Measurements from ENCODE around the gene TEKTIP1. TPM values are rescaled to one million over a fixed set of nuclear protein-coding genes. Genes with fewer than 3 reads are reported as not detected.
A peak's percentile ranks its signal among the peaks of the same experiment; 100 is the strongest.

Gene TEKTIP1
- total and polyA plus RNA-seq, 2 experiments from 2014 or later = 1.5 TPM; not detected in 1

DNA sequence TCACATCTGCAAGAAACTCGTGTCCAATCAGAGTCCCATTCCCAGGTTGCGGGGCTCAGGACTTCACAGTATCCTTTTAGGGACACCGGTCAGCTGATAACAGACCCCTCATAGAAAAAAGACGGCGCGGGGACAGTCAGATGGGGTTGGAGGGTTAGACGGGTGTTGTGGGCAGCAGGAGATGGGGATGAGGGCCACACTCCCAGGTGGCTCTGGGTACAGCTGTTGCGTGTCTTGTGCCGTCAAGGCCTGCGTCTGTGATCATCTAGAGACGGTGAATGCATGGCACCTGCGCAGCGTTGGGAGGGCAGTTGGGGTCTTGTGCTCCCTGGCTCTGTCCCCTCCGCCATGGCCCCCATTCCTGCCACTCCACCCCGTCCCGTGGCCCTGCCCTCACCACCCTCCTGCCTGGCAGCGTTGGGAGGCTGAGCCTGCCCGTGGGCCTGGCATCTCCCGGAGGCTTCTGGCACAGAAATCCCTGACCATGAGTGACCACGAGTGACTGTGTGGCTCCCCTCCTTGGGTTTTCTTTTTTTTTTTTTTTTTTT, 14.0 kb upstream of the TEKTIP1 start:
- Histone ChIP-seq H3K27me3 (no peaks in the 10 kb centered on the region), H3K9me2 (replicated peaks; ENCODE audit: insufficient read depth) (no peaks in the 10 kb centered on the region), H4K20me1 (ENCODE audit: insufficient read depth, poor library complexity, severe bottlenecking) (peaks cover 34% of the 10 kb centered on the region), H3K4me3 (no peak overlapping the region), H3K79me2 (peaks cover 31% of the 10 kb centered on the region), H2AFZ (no peak overlapping the region), H3K9me3 (ENCODE audit: low read depth) (no peaks in the 10 kb centered on the region), H3K27ac (no peak overlapping the region), H3K4me2 (no peak overlapping the region), H3K4me1 (ENCODE audit: insufficient read depth) (no peaks in the 10 kb centered on the region), H3K36me3 (replicated peaks; ENCODE audit: insufficient read depth, low read depth) (no peaks in the 10 kb centered on the region)
- TF ChIP-seq EZH2 (IDR thresholded peaks at IDR 0.05; ENCODE audit: borderline replicate concordance) (no peak), EZH2phosphoT487 (IDR thresholded peaks at IDR 0.05; ENCODE audit: low read depth, severe bottlenecking, unreplicated experiment) (no peak)
- TF ChIP-seq, protein P1, sequence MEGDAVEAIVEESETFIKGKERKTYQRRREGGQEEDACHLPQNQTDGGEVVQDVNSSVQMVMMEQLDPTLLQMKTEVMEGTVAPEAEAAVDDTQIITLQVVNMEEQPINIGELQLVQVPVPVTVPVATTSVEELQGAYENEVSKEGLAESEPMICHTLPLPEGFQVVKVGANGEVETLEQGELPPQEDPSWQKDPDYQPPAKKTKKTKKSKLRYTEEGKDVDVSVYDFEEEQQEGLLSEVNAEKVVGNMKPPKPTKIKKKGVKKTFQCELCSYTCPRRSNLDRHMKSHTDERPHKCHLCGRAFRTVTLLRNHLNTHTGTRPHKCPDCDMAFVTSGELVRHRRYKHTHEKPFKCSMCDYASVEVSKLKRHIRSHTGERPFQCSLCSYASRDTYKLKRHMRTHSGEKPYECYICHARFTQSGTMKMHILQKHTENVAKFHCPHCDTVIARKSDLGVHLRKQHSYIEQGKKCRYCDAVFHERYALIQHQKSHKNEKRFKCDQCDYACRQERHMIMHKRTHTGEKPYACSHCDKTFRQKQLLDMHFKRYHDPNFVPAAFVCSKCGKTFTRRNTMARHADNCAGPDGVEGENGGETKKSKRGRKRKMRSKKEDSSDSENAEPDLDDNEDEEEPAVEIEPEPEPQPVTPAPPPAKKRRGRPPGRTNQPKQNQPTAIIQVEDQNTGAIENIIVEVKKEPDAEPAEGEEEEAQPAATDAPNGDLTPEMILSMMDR (IDR thresholded peaks at IDR 0.05; ENCODE audit: poor library complexity) = no peak
- no peak for DNase-seq (ENCODE audit: low spot score)
- 96% methylated on average over 19 of the region's 20 CpGs for WGBS (ENCODE audit: low lambda C conversion rate, missing lambda C conversion rate)

DNA sequence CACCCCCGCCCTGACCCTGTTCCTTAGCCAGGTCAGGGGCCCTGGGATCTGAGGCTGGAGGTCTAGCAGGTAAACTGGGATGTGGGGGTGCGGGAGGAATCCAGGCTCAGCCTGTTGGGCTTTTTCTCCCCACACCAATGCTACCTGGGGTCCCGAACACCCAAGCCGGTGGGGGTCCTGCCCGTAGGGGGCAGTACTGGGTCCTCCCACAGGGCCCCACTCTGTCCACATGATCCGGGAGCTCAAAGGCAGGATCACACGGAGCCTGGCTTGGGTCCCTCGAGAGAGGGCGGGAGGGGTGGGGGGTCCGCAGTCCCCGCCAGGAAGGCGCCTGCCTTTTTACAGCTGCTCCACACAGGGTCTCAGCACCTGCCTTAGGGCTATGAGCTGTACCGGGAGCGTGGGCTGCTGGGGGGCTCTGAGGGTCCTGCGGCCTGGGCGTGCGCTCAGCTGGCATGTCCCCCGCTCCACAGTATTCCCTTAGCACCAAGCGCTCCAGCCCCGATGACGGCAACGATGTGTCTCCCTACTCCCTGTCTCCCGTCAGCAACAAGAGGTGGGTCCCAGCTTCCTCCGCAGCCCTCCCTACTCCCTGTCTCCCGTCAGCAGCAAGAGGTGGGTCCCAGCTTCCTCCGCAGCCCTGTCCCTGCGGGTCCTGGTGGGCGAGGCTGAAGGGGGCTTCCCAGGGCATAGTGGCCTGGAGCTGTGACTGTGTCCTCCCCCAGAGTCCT, 12.3 kb upstream of the TEKTIP1 start:
- Histone ChIP-seq H3K9me3 (ENCODE audit: low read depth) (no peaks in the 10 kb centered on the region), H4K20me1 (ENCODE audit: insufficient read depth, poor library complexity, severe bottlenecking) (peaks cover 17% of the 10 kb centered on the region), H3K4me2 (no peak overlapping the region), H2AFZ (no peak overlapping the region), H3K4me1 (ENCODE audit: insufficient read depth) (no peaks in the 10 kb centered on the region), H3K79me2 (peaks cover 14% of the 10 kb centered on the region), H3K27me3 (no peaks in the 10 kb centered on the region), H3K27ac (no peak overlapping the region), H3K9me2 (replicated peaks; ENCODE audit: insufficient read depth) (no peaks in the 10 kb centered on the region), H3K4me3 (no peak overlapping the region), H3K36me3 (replicated peaks; ENCODE audit: insufficient read depth, low read depth) (no peaks in the 10 kb centered on the region)
- TF ChIP-seq, protein P1 (IDR thresholded peaks at IDR 0.05; ENCODE audit: poor library complexity) = peak; percentile 13
- TF ChIP-seq EZH2 (IDR thresholded peaks at IDR 0.05; ENCODE audit: borderline replicate concordance) = no peak
- WGBS (ENCODE audit: low lambda C conversion rate, missing lambda C conversion rate) = 97% methylated on average over 17 of the region's 28 CpGs
- DNase-seq (ENCODE audit: low spot score) = no peak

DNA sequence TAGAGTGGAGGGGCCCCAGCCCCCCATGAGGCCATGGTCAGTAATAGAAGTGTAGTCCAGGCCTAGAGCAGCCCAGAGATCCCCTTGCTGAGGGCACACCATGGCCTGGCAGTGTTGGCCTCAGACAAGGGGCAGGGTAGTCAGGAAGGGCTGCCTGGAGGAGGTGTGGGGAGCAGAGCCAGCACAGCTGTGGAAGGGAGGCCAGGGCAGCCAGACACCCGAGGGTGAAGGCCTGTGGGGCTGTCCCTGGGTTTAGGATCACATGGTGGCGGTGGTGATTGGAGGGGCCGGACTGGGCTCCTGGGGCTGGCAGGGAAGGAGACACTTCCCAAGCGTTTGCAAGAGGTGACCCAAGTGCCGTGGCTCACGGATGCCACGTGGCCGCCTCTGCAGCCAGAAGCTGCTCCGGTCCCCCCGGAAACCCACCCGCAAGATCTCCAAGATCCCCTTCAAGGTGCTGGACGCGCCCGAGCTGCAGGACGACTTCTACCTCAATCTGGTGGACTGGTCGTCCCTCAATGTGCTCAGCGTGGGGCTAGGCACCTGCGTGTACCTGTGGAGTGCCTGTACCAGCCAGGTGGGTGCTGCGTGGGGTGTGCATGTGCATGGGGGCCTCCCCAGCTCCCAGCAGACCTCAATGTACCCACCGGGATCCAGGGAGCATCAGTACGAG, 11.6 kb upstream of the TEKTIP1 start:
- no peaks in the 10 kb centered on the region for H3K27me3 ChIP-seq
- over 99% methylated on average over 19 of the region's 21 CpGs for WGBS (ENCODE audit: low lambda C conversion rate, missing lambda C conversion rate)
- no peak overlapping the region for H3K4me2 ChIP-seq
- H3K4me3 ChIP-seq = no peak overlapping the region
- no peak overlapping the region for H2AFZ ChIP-seq
- peaks cover 10% of the 10 kb centered on the region for H4K20me1 ChIP-seq (ENCODE audit: insufficient read depth, poor library complexity, severe bottlenecking)
- peaks cover 7% of the 10 kb centered on the region for H3K79me2 ChIP-seq
- no peak overlapping the region for H3K27ac ChIP-seq
- no peak for DNase-seq (ENCODE audit: low spot score)
- no peaks in the 10 kb centered on the region for H3K4me1 ChIP-seq (ENCODE audit: insufficient read depth)
- TF ChIP-seq EZH2phosphoT487 (IDR thresholded peaks at IDR 0.05; ENCODE audit: low read depth, severe bottlenecking, unreplicated experiment) = no peak
- TF ChIP-seq, protein P1 (IDR thresholded peaks at IDR 0.05; ENCODE audit: poor library complexity) = no peak
- TF ChIP-seq EZH2 (IDR thresholded peaks at IDR 0.05; ENCODE audit: borderline replicate concordance) = no peak
- no peaks in the 10 kb centered on the region for H3K9me2 ChIP-seq (replicated peaks; ENCODE audit: insufficient read depth)
- no peaks in the 10 kb centered on the region for H3K36me3 ChIP-seq (replicated peaks; ENCODE audit: insufficient read depth, low read depth)
- no peaks in the 10 kb centered on the region for H3K9me3 ChIP-seq (ENCODE audit: low read depth)
